GM18907 (cell line): ENCODE data around the gene ANKRD13A.
"Not testable (repeated sequence)": the region's sequence is repeated elsewhere in the genome, so short reads cannot be mapped to it uniquely, and the experiment has no call there.

Source experiments
- ATAC-seq: cut with Tn5 transposase; IDR thresholded peaks from one replicate; pipeline ENCODE4 v1.9.1; 2021; ENCODE audit warnings: mild to moderate bottlenecking, moderate library complexity; ENCODE audit not compliant: unreplicated experiment

The ANKRD13A gene

GRCh38 chr12:109983432-109984142, 15.6 kb upstream of the ANKRD13A start:
- no peak for ATAC-seq

DNA sequence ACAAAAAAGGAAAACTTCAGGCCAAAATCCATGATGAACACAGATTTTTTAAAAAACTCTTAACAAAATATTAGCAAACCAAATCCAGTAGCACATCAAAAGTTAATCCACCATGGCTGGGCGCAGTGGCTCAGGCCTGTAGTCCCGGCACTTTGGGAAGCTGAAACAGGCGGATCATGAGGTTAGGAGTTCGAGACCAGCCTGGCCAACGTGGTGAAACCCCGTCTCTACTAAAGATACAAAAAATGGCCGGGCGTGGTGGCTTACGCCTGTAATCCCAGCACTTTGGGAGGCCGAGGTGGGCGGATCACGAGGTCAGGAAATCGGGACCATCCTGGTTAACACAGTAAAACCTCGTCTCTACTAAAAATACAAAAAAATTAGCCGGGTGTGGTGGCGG, 13.0 kb upstream of the ANKRD13A start:
- not testable (repeated sequence) for ATAC-seq

- no peak for ATAC-seq
These were observed 11.6 kb upstream of the ANKRD13A start for GRCh38 chr12:109987615-109988014.

GRCh38 chr12:109988274-109988673, 11.0 kb upstream of the ANKRD13A start:
- no peak for ATAC-seq

DNA sequence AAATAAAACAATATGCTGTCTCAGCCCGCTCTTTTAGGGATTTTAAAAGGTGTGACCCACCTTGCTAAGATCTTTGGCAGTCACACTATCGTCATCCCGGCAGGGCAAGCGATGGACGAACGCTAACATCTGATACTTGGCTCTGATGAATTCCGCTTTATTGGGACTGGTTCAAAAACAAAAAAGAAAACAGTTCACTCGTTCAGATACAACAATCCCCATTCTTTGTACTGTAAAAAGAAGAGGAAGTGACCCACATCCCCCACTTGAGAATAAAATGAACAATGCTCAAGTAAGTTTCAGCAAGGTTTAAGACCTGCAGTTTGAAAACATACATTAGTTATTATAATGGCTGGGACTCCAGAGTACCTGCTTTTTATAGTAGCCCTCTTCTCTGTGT, 10.3 kb upstream of the ANKRD13A start:
- no peak for ATAC-seq

- no peak for ATAC-seq
These were observed 9.8 kb upstream of the ANKRD13A start for GRCh38 chr12:109989380-109989779.

GRCh38 chr12:109991586-109991985, 7.6 kb upstream of the ANKRD13A start:
- no peak for ATAC-seq

DNA sequence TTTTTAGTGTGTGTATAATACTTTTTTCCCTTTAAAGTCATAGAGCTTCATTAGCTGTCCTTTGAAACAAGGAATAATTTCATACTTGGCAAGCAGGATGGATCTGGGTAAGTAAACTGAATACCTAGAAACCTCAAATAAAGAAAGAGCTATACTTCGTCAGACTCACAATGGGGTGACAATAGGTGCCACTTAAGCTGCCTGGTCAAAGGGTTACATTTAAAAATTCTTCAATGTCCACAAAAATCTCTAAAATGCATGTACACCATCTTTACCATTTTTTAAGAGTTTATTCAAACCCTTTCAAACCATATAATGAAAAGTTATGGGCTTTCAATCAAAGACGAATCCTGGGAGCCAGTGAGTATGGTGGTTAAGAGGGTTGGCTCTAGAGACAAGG, 6.1 kb upstream of the ANKRD13A start:
- no peak for ATAC-seq

GRCh38 chr12:109994401-109995175, 4.6 kb upstream of the ANKRD13A start:
- ATAC-seq = no peak

DNA sequence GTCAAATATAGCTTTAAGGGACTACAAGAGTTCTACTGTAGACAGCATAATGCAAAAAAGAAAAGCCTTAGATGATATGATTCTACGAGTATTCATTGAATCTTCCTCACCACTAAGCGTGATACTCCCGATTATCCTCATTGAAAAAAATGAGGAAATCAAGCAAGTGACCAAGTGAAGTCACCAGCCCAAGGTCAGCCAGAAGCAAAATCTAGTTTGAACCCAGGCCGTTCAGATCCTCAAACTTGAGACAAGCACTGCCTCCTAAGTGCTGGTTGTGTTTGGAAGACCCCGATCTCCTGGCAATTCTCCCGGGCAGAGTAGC, 3.9 kb upstream of the ANKRD13A start:
- ATAC-seq = no peak

GRCh38 chr12:109995686-109996482, 3.3 kb upstream of the ANKRD13A start, which contains the start of gene GIT2:
TSS of gene GIT2 (minus strand) at chr12:109996368. CDS start at chr12:109996224, 144 bp downstream.
- peak; percentile 66 for ATAC-seq

- no peak for ATAC-seq
These were observed 2.8 kb upstream of the ANKRD13A start for GRCh38 chr12:109996483-109996853.

DNA sequence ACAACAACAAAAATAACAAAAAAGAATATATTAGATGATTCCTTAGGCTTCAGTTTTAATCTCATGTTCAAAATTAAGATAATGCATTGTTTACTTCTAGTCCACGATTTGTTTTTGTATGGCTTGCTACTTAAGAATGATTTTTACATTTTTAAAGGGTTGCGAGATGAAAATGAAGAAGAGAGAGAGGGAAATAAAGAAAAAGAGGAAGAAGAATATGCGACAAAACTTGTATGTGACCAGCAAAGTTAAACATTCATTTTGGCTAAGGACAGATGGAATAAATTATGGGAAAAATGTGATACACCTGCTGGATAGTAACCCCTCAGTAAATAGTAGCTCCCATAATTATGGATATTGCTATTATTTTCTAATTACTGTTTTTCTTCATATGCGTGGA, 1.8 kb upstream of the ANKRD13A start:
- ATAC-seq = no peak

DNA sequence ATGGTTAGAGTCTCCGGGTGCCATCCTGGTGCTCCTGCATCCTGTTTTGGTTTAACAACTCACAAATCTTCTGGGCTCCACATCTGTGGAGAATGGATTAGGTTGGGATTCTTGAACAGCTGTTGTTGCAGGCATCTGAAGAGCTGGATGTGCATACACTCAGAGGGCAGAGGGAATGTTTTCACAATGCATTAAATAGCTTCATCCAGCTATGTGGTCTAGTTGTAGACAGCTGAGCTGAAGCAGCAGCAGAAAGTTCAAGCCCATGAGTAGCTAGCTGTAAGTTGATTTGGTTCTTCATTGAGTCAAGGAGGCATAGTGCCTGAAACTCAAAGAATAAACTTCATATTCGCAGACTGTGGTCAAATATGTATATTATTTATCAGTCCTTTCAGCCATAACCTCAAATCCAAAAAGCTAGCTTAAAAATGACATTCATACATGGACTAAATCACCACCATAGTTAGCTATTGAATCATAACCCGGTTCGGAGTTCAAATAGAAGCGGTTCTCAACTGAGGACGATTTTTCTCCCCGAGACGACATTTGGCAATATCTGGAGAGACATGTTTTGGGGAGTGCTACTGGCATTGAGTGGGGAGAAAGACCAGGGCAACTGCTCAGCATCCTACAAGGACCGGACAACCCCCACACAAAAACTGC, 858 bp upstream of the ANKRD13A start:
- ATAC-seq = no peak

GRCh38 chr12:109999649-109999971, 380 bp downstream of the ANKRD13A start:
- ATAC-seq = no peak

DNA sequence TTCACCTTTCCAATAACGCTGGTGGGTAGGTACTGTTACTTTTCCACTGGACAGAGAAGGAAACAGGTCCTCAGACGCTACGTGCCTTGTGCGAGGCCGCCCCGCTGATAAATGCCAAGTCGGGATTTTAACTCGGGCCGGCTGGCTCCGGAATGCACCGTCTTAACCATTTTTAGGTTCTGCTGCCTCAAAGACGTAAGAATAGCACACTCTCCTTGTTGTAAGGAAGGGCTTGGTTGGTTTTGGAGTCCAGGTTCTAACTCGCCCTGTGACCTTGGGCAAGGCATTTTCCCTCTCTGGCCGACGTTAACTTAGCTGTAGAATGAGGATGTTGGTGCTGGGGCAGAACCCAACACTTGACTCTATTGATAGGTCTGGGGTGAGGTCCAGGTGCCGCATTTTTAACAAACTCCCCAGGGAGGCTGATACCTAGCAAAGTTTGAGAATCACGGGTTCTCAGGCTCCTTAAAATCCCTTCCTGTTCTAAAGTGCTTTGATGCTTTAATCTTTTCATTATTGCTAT, 814 bp downstream of the ANKRD13A start:
- ATAC-seq = no peak

- ATAC-seq = no peak
These were observed 2.4 kb downstream of the ANKRD13A start for GRCh38 chr12:110001596-110001995.

DNA sequence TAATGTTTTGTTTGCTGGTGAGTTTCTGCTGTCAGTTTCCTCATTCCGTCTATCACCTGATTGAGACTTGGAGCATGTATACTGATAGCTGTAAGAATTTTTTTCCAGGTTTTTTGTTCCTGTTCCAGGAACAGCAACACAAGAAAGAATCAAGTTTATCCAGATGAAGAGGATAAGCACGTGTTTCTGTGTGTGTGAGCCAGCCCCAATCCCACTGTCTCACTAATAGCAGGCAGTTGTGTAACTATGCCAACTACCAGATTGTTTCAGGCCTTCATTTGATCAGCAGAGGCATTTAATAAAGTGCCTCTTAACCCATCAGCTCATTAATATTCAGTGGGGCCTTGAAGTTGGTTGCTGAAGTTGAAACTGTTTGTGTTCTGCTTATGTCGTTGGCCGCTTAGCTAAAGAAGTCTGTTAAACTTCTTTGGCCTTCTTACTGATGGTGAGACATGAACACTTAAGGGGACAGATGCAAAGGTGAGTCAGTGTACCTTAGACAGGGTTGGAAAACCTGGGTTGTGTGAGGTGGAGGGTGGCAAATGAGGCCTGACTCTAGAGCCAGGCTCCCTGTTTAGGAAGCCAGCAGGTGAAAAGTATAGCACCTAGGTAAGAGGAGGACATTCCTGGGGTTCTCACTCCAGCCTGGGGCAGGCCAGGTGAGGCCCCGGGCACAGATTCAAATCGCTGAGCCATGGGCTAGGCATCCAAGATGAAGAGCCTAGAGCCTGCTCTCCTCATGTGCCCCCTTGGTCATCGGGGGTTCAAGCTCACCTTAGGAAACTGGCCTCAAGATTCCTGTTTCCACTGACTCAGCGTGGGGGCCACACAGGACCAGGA, 3.7 kb downstream of the ANKRD13A start:
- ATAC-seq = no peak

GRCh38 chr12:110004598-110004997, 5.4 kb downstream of the ANKRD13A start:
- peak; percentile 41 for ATAC-seq

DNA sequence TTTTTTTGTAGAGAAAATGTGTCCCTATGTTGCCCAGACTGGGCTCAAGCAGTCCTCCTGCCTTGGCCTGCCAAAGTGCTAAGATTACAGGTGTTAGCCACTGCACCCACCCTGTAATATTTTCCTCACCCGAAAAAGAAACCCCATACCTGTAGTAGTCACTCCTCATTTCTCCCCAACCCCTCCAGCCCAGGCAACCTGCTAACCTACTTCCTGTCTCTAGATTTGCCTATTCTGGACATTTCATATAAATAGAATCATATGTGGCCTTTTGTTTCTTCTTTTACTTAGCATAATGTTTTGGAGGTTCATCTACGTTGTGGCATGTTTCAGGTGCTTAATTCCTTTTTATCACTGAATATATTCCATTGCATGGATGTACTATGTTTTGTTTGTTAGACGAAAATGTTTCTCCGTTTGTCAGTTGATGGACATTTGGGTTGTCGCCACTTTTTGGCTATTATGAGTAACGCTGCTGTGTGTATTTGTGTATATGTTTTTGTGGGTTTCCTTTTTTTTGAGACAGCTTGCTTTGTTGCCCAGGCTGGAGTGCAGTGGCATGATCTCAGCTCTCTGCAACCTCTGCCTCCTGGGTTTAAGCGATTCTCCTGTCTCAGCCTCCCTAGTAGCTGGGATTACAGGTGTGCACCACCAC, 6.2 kb downstream of the ANKRD13A start:
- peak; percentile 52 for ATAC-seq
